ENCODE data around the gene CDH13.

- no peak for TF ChIP-seq CTCF (conservative IDR thresholded peaks at IDR 0.05; ENCODE audit: low read depth, low read length)
- no peak for TF ChIP-seq EZH2 (IDR thresholded peaks at IDR 0.05; ENCODE audit: borderline replicate concordance, low read depth, low read length, poor library complexity, severe bottlenecking)
Measured at GRCh38 chr16:82859662-82860061, 232.9 kb downstream of the CDH13 start.

Measured in A673 (cell line).